D721Med (cell line): ENCODE measurements around the gene ATL1.

ENCODE experiments used
- DNase-seq: peaks from one replicate; pipeline ENCODE4 v3.0.0; 2011; ENCODE audit warnings: low spot score; ENCODE audit not compliant: insufficient read length
- FAIRE-seq: peaks from 2 replicates; lab custom pipeline; 2011; peaks lifted over from hg19 to GRCh38; lab: Jason Lieb, UNC
- TF ChIP-seq, protein P1 (sequence below): IDR thresholded peaks from 2 replicates; pipeline ENCODE4 v1.5.1; 2012; ENCODE audit warnings: mild to moderate bottlenecking, control low read depth; ENCODE audit not compliant: insufficient read depth; ENCODE audit errors: missing control alignments

Gene ATL1

DNA sequence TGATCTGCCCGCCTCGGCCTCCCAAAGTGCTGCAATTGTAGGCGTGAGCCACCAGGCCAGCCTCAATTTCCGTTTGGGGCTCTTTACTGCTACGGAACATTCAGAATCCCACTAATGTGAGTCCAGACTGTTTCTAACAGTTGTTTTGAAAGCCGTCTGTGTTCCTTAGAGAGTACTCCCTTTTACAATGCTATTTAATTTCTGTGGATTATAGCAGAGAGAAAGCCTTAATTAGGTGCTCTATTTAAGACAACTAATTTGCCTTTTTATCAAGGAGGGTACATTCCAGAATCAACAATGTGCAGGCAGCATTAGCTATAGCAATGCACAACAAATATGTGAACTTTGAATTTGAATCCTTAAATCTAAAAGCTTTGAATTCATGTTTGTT is 110.9 kb downstream of the ATL1 start:
- TF ChIP-seq, protein P1, sequence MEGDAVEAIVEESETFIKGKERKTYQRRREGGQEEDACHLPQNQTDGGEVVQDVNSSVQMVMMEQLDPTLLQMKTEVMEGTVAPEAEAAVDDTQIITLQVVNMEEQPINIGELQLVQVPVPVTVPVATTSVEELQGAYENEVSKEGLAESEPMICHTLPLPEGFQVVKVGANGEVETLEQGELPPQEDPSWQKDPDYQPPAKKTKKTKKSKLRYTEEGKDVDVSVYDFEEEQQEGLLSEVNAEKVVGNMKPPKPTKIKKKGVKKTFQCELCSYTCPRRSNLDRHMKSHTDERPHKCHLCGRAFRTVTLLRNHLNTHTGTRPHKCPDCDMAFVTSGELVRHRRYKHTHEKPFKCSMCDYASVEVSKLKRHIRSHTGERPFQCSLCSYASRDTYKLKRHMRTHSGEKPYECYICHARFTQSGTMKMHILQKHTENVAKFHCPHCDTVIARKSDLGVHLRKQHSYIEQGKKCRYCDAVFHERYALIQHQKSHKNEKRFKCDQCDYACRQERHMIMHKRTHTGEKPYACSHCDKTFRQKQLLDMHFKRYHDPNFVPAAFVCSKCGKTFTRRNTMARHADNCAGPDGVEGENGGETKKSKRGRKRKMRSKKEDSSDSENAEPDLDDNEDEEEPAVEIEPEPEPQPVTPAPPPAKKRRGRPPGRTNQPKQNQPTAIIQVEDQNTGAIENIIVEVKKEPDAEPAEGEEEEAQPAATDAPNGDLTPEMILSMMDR = no peak
- FAIRE-seq = no peak
- no peak for DNase-seq

DNA sequence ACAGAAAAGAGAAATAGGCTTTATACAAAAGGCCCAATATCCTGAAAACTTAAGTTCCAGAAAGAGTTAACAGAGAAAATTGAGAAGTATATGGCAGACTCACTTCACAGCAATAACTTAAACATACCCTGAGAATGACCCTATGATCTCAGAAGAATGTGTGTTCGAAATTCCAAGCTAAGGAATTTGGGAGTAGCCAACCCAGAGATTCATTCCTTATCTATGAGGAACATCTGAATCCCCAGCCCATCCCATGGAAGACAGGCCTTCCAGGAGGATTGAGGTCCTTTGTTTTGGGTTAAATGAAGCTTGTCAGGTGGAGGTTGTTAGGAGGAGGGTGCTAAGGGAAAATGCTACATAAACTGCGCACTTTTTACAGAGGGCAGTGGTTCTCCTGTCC is 115.7 kb downstream of the ATL1 start:
- TF ChIP-seq, protein P1 = no peak
- DNase-seq (no peak), FAIRE-seq (no peak)

DNA sequence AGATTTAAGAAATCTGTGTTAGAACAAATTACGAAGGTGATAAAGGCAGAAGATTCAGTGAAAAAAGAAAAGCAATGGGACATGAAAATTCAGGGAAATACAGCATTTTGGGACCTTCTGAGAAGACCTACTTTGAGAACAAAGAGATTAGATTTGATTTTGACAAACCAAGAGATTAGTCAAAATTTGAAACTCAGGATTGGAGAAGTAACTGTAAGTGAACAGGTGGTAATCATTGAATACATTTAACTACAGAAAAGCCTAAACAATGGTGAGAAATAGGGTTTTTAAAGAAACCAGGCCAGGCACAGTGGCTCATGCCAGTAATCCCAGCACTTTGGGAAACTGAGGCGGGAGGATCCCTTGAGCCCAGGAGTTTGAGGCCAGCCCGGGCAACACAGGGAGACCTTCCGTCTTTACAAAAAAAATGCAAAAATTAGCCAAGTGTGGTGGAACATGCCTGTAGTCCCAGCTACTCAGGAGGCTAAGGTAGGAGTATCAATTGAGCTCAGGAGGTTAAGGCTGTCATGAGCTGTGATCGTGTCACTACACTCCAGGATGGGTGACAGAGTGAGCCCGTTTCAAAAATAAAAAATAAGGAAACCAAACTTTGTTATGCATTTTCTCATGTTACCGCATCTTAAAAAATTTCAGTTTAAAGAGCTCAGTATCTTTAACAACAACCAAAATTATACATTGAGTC is 117.0 kb downstream of the ATL1 start:
- FAIRE-seq = no peak

DNA sequence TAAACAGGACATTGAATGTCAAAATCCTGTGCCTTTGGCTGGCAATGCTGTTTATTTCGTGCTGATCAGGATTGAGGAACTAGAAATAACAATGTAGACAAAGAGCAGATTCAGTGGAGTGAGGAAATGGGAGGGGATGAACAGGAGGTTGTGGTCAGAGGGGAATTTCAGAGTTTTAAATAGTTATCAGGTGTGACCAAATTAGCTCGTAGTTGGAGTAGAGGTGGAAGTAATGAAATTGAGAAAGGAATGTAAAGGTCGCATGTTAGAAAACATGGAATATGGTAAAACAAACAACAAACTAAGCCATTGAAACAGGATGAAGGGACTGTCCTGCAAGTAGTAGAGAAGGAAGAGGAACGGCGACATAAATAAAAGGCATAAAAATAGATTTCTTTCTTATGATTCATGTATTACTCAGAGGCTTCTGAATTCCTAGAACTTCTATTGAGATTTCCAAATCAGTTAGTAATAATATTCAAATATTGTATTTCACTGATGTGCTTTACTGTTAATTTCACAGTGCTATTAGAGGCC is 117.7 kb downstream of the ATL1 start:
- TF ChIP-seq, protein P1 = no peak
- DNase-seq (no peak), FAIRE-seq (no peak)

More for the DNA sequence above, 117.0 kb downstream of the ATL1 start:
- DNase-seq = no peak
- TF ChIP-seq, protein P1 = no peak

DNA sequence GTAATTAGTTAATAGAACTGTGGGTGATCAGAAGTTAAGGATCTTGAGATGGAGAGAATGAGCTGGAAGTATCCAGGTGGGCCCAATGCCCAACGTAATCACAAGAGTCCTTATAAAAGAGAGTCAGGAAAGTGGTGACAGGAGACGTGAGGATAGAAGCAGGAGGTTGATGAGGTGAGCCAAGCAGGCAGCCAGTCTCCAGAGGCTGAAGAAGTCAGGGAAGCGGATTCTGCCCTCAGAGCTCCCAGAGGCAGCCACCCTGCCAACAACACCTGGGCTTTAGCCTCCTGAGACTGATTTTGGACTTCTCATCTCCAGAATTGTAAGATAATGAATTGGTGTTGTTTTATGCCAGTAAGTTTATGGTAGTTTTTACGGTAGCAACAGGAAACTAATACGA is 118.2 kb downstream of the ATL1 start:
- DNase-seq (no peak), FAIRE-seq (no peak)
- TF ChIP-seq, protein P1 = no peak

DNA sequence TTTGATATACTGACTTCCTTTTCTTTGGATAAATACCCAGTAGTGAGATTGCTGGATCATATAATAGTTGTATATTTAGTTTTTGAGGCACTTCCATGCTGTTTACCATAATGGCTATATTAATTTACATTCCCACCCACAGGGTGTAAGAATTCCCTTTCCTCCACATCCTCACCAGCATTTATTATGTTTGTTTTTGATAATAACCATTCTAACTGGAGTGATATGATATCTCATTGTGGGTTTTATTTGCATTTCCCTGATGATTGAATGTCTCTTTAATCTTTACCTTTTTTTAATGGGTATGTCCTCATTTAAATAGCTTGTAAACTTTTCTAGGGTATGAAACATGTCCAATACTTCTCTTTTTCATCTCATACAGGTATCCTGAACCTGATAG is 119.7 kb downstream of the ATL1 start:
- TF ChIP-seq, protein P1 = no peak
- no peak for FAIRE-seq
- DNase-seq = no peak
